ENCODE measurements around the gene FOXB1.

The FOXB1 gene

GRCh38 chr15:60017538-60018520 lies 13.7 kb downstream of the FOXB1 start:
- DNase-seq (ENCODE audit: low read depth in 4 of 4, low spot score in 1 of 4): no peak

- no peak for DNase-seq (ENCODE audit: low read depth in 4 of 4, low spot score in 1 of 4)
These were observed 16.6 kb downstream of the FOXB1 start for GRCh38 chr15:60020736-60021135.

- DNase-seq (ENCODE audit: low read depth in 4 of 4, low spot score in 1 of 4): no peak
These were observed 17.7 kb downstream of the FOXB1 start for GRCh38 chr15:60021589-60022378.

- no peak for DNase-seq (ENCODE audit: low read depth in 4 of 4, low spot score in 1 of 4)
These were observed 18.2 kb downstream of the FOXB1 start for GRCh38 chr15:60022379-60022741.

- no peak for DNase-seq (ENCODE audit: low read depth in 4 of 4, low spot score in 1 of 4)
These were observed 22.4 kb downstream of the FOXB1 start for GRCh38 chr15:60026555-60026954.

- DNase-seq (ENCODE audit: low read depth in 4 of 4, low spot score in 1 of 4): no peak
These were observed 31.2 kb downstream of the FOXB1 start for GRCh38 chr15:60035344-60035743.

GRCh38 chr15:60039316-60039715 lies 35.2 kb downstream of the FOXB1 start:
- DNase-seq (ENCODE audit: low read depth in 4 of 4, low spot score in 1 of 4): no peak

- no peak for DNase-seq (ENCODE audit: low read depth in 4 of 4, low spot score in 1 of 4)
These were observed 39.8 kb downstream of the FOXB1 start for GRCh38 chr15:60043744-60044435.

- no peak for DNase-seq (ENCODE audit: low read depth in 4 of 4, low spot score in 1 of 4)
These were observed 40.6 kb downstream of the FOXB1 start for GRCh38 chr15:60044636-60045270.

- DNase-seq (ENCODE audit: low read depth in 4 of 4, low spot score in 1 of 4): no peak
These were observed 43.6 kb downstream of the FOXB1 start for GRCh38 chr15:60047701-60048100.

GRCh38 chr15:60049948-60050347 lies 45.8 kb downstream of the FOXB1 start:
- DNase-seq (ENCODE audit: low read depth in 4 of 4, low spot score in 1 of 4): no peak

- DNase-seq (ENCODE audit: low read depth in 4 of 4, low spot score in 1 of 4): no peak
These were observed 48.7 kb downstream of the FOXB1 start for GRCh38 chr15:60052796-60053195.

- DNase-seq (ENCODE audit: low read depth in 4 of 4, low spot score in 1 of 4): no peak
These were observed 50.4 kb downstream of the FOXB1 start for GRCh38 chr15:60054472-60054871.
